Measurements from ENCODE around the gene TSPAN4. TPM values are rescaled to one million over a fixed set of nuclear protein-coding genes. Genes with fewer than 3 reads are reported as not detected.

Gene TSPAN4
- total and polyA plus RNA-seq, 2 of the 13 experiments (the other 11 are each of a cell fraction or from before 2014, with no cell fraction given) = 31.7 to 68.3 TPM

DNA sequence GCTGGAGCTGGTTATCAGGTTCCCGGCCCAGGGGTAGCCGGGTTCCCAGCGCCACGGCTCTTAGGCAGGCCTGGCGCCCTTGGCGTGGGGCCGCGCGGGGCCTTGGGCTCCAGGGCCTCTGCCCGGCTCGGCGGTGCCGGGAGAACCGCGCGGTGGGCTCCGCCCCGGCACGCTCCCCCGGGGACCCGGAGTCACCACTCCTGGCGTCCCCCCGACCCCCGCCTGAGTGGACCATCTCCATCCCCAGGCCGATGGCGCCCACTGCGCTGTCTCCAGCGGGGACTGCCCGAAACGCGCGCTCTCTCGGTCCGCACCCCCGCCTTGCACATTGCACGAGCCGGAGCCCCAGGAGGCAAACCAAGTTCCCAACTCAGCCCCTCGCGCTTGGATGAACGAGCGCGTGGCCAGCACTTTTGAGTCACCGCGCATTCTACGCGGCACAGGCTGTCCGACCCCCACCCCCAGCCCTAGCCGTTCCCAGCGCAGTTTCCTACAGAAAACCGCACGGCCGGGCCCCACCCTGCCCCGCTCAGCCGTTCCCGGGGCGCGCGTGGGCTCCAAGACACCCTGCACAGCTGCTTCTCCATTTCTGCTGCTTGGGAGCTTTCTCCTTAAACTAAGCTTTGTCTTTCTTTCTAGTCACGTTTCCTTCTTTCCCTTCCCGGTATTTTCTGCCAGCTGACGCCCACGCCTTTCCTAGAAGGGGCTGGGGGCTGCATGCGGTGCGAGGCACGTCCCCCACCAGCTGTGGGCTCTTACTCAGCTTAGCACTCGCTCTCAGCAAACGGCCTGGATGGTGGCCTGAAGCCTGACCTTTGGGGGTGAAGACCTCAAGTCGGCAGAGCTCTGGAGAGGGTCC is 68.6 kb downstream of the TSPAN4 start (continued):
- TF ChIP-seq, protein P1, sequence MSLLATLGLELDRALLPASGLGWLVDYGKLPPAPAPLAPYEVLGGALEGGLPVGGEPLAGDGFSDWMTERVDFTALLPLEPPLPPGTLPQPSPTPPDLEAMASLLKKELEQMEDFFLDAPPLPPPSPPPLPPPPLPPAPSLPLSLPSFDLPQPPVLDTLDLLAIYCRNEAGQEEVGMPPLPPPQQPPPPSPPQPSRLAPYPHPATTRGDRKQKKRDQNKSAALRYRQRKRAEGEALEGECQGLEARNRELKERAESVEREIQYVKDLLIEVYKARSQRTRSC (CRISPR knock-in tag; IDR thresholded peaks at IDR 0.05; ENCODE audit: low read depth) = no peak
- TF ChIP-seq, protein P2, sequence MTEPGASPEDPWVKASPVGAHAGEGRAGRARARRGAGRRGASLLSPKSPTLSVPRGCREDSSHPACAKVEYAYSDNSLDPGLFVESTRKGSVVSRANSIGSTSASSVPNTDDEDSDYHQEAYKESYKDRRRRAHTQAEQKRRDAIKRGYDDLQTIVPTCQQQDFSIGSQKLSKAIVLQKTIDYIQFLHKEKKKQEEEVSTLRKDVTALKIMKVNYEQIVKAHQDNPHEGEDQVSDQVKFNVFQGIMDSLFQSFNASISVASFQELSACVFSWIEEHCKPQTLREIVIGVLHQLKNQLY (CRISPR knock-in tag; IDR thresholded peaks at IDR 0.05) = no peak
- TF ChIP-seq ZNF883 (CRISPR knock-in tag; IDR thresholded peaks at IDR 0.05; ENCODE audit: not compliant biosample characterization) (no peak), ZNF263 (CRISPR knock-in tag; IDR thresholded peaks at IDR 0.05) (0 out of 2 replicates have a peak, but pooled peaks have one; percentile 6), TAF1 (CRISPR knock-in tag; IDR thresholded peaks at IDR 0.05) (peak; percentile 68), ZMYM4 (CRISPR knock-in tag; IDR thresholded peaks at IDR 0.05) (no peak), MED1 (CRISPR knock-in tag; IDR thresholded peaks at IDR 0.05) (peak; percentile 50; the same call in 1 of the 2 replicates), MEIS2 (CRISPR knock-in tag; IDR thresholded peaks at IDR 0.05) (peak; percentile 49), AHR (CRISPR knock-in tag; IDR thresholded peaks at IDR 0.05) (0 out of 2 replicates have a peak, but pooled peaks have one; percentile 14), YEATS4 (CRISPR knock-in tag; IDR thresholded peaks at IDR 0.05; ENCODE audit: borderline replicate concordance) (peak; percentile 64; the same call in 1 of the 2 replicates), EZH2 (conservative IDR thresholded peaks at IDR 0.05; ENCODE audit: low read depth, low read length) (no peak), ESRRA (CRISPR knock-in tag; IDR thresholded peaks at IDR 0.05; ENCODE audit: low read depth) (0 out of 2 replicates have a peak, but pooled peaks have one; percentile 8), RELA (CRISPR knock-in tag; IDR thresholded peaks at IDR 0.05) (no peak), PHF8 (CRISPR knock-in tag; IDR thresholded peaks at IDR 0.05) (peak; percentile 45; the same call in 1 of the 2 replicates), RARA (CRISPR knock-in tag; IDR thresholded peaks at IDR 0.05) (0 out of 2 replicates have a peak, but pooled peaks have one; percentile 6), ZNF292 (CRISPR knock-in tag; IDR thresholded peaks at IDR 0.05; ENCODE audit: borderline replicate concordance, low read depth) (no peak), POLR2A (IDR thresholded peaks at IDR 0.05; ENCODE audit: insufficient read depth in 1 of 2, low read depth in 2 of 2, low read length in 2 of 2) (peak; percentile 69 to 80; a peak in 3 of 4 replicates), ZNF616 (CRISPR knock-in tag; IDR thresholded peaks at IDR 0.05; ENCODE audit: low read depth) (peak; percentile 25; the same call in 1 of the 2 replicates), ZNF768 (CRISPR knock-in tag; IDR thresholded peaks at IDR 0.05) (peak; percentile 27; the same call in 1 of the 2 replicates), MAF1 (CRISPR knock-in tag; IDR thresholded peaks at IDR 0.05; ENCODE audit: borderline replicate concordance) (no peak), PTBP1 (IDR thresholded peaks at IDR 0.05; ENCODE audit: low read depth, low read length, poor library complexity, severe bottlenecking) (no peak)
- TF ChIP-seq, protein P3, sequence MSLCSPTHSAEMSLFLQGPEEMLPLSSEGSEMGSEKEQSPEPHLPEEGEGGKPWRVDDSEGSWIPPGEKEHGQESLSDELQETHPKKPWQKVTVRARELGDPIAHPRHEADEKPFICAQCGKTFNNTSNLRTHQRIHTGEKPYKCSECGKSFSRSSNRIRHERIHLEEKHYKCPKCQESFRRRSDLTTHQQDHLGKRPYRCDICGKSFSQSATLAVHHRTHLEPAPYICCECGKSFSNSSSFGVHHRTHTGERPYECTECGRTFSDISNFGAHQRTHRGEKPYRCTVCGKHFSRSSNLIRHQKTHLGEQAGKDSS (CRISPR knock-in tag; IDR thresholded peaks at IDR 0.05; ENCODE audit: borderline replicate concordance, low read depth) = no peak; the same call in 1 of the 2 replicates
- TF ChIP-seq, protein P4, sequence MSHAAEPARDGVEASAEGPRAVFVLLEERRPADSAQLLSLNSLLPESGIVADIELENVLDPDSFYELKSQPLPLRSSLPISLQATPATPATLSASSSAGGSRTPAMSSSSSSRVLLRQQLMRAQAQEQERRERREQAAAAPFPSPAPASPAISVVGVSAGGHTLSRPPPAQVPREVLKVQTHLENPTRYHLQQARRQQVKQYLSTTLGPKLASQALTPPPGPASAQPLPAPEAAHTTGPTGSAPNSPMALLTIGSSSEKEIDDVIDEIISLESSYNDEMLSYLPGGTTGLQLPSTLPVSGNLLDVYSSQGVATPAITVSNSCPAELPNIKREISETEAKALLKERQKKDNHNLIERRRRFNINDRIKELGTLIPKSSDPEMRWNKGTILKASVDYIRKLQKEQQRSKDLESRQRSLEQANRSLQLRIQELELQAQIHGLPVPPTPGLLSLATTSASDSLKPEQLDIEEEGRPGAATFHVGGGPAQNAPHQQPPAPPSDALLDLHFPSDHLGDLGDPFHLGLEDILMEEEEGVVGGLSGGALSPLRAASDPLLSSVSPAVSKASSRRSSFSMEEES (CRISPR knock-in tag; IDR thresholded peaks at IDR 0.05) = no peak
- TF ChIP-seq, protein P5, sequence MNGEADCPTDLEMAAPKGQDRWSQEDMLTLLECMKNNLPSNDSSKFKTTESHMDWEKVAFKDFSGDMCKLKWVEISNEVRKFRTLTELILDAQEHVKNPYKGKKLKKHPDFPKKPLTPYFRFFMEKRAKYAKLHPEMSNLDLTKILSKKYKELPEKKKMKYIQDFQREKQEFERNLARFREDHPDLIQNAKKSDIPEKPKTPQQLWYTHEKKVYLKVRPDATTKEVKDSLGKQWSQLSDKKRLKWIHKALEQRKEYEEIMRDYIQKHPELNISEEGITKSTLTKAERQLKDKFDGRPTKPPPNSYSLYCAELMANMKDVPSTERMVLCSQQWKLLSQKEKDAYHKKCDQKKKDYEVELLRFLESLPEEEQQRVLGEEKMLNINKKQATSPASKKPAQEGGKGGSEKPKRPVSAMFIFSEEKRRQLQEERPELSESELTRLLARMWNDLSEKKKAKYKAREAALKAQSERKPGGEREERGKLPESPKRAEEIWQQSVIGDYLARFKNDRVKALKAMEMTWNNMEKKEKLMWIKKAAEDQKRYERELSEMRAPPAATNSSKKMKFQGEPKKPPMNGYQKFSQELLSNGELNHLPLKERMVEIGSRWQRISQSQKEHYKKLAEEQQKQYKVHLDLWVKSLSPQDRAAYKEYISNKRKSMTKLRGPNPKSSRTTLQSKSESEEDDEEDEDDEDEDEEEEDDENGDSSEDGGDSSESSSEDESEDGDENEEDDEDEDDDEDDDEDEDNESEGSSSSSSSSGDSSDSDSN (CRISPR knock-in tag; IDR thresholded peaks at IDR 0.05) = peak; percentile 34; the same call in 1 of the 2 replicates
